Measurements from ENCODE around the gene CLEC5A.
"Not testable (repeated sequence)": the region's sequence is repeated elsewhere in the genome, so short reads cannot be mapped to it uniquely, and the experiment has no call there.

DNA sequence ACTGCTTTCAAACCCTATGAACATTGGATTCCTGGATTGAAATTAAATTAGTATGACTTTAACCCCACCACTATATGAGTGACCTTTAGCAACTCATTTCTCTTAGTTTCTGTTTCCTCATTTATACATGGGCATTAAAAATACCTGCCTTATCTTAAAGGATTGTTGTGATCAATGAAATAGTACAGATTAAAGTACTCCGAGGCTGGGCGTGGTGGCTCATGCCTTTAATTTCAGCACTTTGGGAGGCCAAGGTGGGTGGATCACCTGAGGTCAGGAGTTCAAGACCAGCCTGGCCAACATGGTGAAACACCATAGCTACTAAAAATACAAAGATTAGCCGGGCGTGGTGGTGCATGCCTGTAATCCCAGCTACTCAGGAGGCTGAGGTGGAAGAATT is 41.0 kb upstream of the CLEC5A start:
- TF ChIP-seq EZH2 (IDR thresholded peaks at IDR 0.05; ENCODE audit: borderline replicate concordance, insufficient read depth, low read depth, low read length, poor library complexity, severe bottlenecking), result not testable (repeated sequence)
- TF ChIP-seq, protein P1, sequence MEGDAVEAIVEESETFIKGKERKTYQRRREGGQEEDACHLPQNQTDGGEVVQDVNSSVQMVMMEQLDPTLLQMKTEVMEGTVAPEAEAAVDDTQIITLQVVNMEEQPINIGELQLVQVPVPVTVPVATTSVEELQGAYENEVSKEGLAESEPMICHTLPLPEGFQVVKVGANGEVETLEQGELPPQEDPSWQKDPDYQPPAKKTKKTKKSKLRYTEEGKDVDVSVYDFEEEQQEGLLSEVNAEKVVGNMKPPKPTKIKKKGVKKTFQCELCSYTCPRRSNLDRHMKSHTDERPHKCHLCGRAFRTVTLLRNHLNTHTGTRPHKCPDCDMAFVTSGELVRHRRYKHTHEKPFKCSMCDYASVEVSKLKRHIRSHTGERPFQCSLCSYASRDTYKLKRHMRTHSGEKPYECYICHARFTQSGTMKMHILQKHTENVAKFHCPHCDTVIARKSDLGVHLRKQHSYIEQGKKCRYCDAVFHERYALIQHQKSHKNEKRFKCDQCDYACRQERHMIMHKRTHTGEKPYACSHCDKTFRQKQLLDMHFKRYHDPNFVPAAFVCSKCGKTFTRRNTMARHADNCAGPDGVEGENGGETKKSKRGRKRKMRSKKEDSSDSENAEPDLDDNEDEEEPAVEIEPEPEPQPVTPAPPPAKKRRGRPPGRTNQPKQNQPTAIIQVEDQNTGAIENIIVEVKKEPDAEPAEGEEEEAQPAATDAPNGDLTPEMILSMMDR (IDR thresholded peaks at IDR 0.05), result not testable (repeated sequence)
